ENCODE results near the gene PPARA.
A peak's percentile ranks its signal among the peaks of the same experiment; 100 is the strongest.
"Not testable (repeated sequence)": the region's sequence is repeated elsewhere in the genome, so short reads cannot be mapped to it uniquely, and the experiment has no call there.

The PPARA gene

GRCh38 chr22:46265627-46266026 is 115.3 kb downstream of the PPARA start:
- H3K27ac ChIP-seq (ENCODE audit: low read depth, low read length, severe bottlenecking); H3K9me3 ChIP-seq (ENCODE audit: control insufficient read depth, low read length); H3K36me3 ChIP-seq (ENCODE audit: control insufficient read depth, insufficient read depth, low read length); H3K4me3 ChIP-seq (ENCODE audit: extremely low read depth, insufficient read depth, low read length, poor library complexity, severe bottlenecking); H3K4me1 ChIP-seq (ENCODE audit: control insufficient read depth, insufficient read depth, low read length, poor library complexity, severe bottlenecking): not testable (repeated sequence)
- 83 to 85% methylated on average over 3 to 4 of the region's 4 CpGs for WGBS, 2 experiments (ENCODE audit: insufficient coverage in 2 of 2)

GRCh38 chr22:46267431-46268279 is 117.3 kb downstream of the PPARA start, which contains the start of gene TTC38:
Gene TTC38 (plus strand): TSS chr22:46268008. CDS start chr22:46268040, 32 bp downstream.
- peak within 1 kb of the TSS; percentile 36 for H3K27ac ChIP-seq (ENCODE audit: low read depth, low read length, severe bottlenecking)
- H3K4me3 ChIP-seq (ENCODE audit: extremely low read depth, insufficient read depth, low read length, poor library complexity, severe bottlenecking): peak within 1 kb of the TSS; percentile 76
- H3K4me1 ChIP-seq (ENCODE audit: control insufficient read depth, insufficient read depth, low read length, poor library complexity, severe bottlenecking): no peaks in the 10 kb centered on the region
- peaks cover 6% of the 10 kb centered on the region for H3K36me3 ChIP-seq (ENCODE audit: control insufficient read depth, insufficient read depth, low read length)
- peaks cover 3% of the 10 kb centered on the region for H3K9me3 ChIP-seq (ENCODE audit: control insufficient read depth, low read length)
- 4 to 5% methylated on average over 61 to 63 of the region's 74 CpGs for WGBS, 2 experiments (ENCODE audit: insufficient coverage in 2 of 2)

GRCh38 chr22:46269564-46269963 is 119.2 kb downstream of the PPARA start:
- no peak overlapping the region for H3K4me3 ChIP-seq (ENCODE audit: extremely low read depth, insufficient read depth, low read length, poor library complexity, severe bottlenecking)
- WGBS, 2 experiments (ENCODE audit: insufficient coverage in 2 of 2): 91 to 97% methylated on average over 11 of the region's 11 CpGs

GRCh38 chr22:46272196-46272595 is 121.9 kb downstream of the PPARA start:
- Histone ChIP-seq H3K4me3 (ENCODE audit: extremely low read depth, insufficient read depth, low read length, poor library complexity, severe bottlenecking) (no peak overlapping the region), H3K9me3 (ENCODE audit: control insufficient read depth, low read length) (no peaks in the 10 kb centered on the region), H3K36me3 (ENCODE audit: control insufficient read depth, insufficient read depth, low read length) (peaks cover 49% of the 10 kb centered on the region), H3K4me1 (ENCODE audit: control insufficient read depth, insufficient read depth, low read length, poor library complexity, severe bottlenecking) (no peaks in the 10 kb centered on the region), H3K27ac (ENCODE audit: low read depth, low read length, severe bottlenecking) (no peak overlapping the region)
- 92 to 100% methylated on average over 5 to 6 of the region's 8 CpGs for WGBS, 2 experiments (ENCODE audit: insufficient coverage in 2 of 2)

More at GRCh38 chr22:46269564-46269963, 119.2 kb downstream of the PPARA start:
- no peak overlapping the region for H3K27ac ChIP-seq (ENCODE audit: low read depth, low read length, severe bottlenecking)
- peaks cover 25% of the 10 kb centered on the region for H3K36me3 ChIP-seq (ENCODE audit: control insufficient read depth, insufficient read depth, low read length)
- no peaks in the 10 kb centered on the region for H3K9me3 ChIP-seq (ENCODE audit: control insufficient read depth, low read length)
- H3K4me1 ChIP-seq (ENCODE audit: control insufficient read depth, insufficient read depth, low read length, poor library complexity, severe bottlenecking): no peaks in the 10 kb centered on the region

GRCh38 chr22:46272762-46273431 is 122.6 kb downstream of the PPARA start:
- peaks cover 53% of the 10 kb centered on the region for H3K36me3 ChIP-seq (ENCODE audit: control insufficient read depth, insufficient read depth, low read length)

GRCh38 chr22:46273432-46274148 is 123.3 kb downstream of the PPARA start:
- Histone ChIP-seq H3K4me3 (ENCODE audit: extremely low read depth, insufficient read depth, low read length, poor library complexity, severe bottlenecking) (no peak overlapping the region), H3K9me3 (ENCODE audit: control insufficient read depth, low read length) (no peaks in the 10 kb centered on the region), H3K27ac (ENCODE audit: low read depth, low read length, severe bottlenecking) (no peak overlapping the region), H3K4me1 (ENCODE audit: control insufficient read depth, insufficient read depth, low read length, poor library complexity, severe bottlenecking) (no peaks in the 10 kb centered on the region), H3K36me3 (ENCODE audit: control insufficient read depth, insufficient read depth, low read length) (peaks cover 60% of the 10 kb centered on the region)
- 91 to 99% methylated on average over 9 to 11 of the region's 12 CpGs for WGBS, 2 experiments (ENCODE audit: insufficient coverage in 2 of 2)

More at GRCh38 chr22:46272762-46273431, 122.6 kb downstream of the PPARA start:
- Histone ChIP-seq H3K4me3 (ENCODE audit: extremely low read depth, insufficient read depth, low read length, poor library complexity, severe bottlenecking) (no peak overlapping the region), H3K9me3 (ENCODE audit: control insufficient read depth, low read length) (no peaks in the 10 kb centered on the region), H3K27ac (ENCODE audit: low read depth, low read length, severe bottlenecking) (no peak overlapping the region), H3K4me1 (ENCODE audit: control insufficient read depth, insufficient read depth, low read length, poor library complexity, severe bottlenecking) (no peaks in the 10 kb centered on the region)
- 95 to 99% methylated on average over 11 to 12 of the region's 12 CpGs for WGBS, 2 experiments (ENCODE audit: insufficient coverage in 2 of 2)

GRCh38 chr22:46274381-46274780 is 124.1 kb downstream of the PPARA start:
- peaks cover 67% of the 10 kb centered on the region for H3K36me3 ChIP-seq (ENCODE audit: control insufficient read depth, insufficient read depth, low read length)

GRCh38 chr22:46275455-46276122 is 125.3 kb downstream of the PPARA start:
- no peak overlapping the region for H3K27ac ChIP-seq (ENCODE audit: low read depth, low read length, severe bottlenecking)
- peaks cover 76% of the 10 kb centered on the region for H3K36me3 ChIP-seq (ENCODE audit: control insufficient read depth, insufficient read depth, low read length)
- H3K4me1 ChIP-seq (ENCODE audit: control insufficient read depth, insufficient read depth, low read length, poor library complexity, severe bottlenecking): no peaks in the 10 kb centered on the region
- no peaks in the 10 kb centered on the region for H3K9me3 ChIP-seq (ENCODE audit: control insufficient read depth, low read length)
- 89 to 100% methylated on average over 1 to 3 of the region's 3 CpGs for WGBS, 2 experiments (ENCODE audit: insufficient coverage in 2 of 2)
- H3K4me3 ChIP-seq (ENCODE audit: extremely low read depth, insufficient read depth, low read length, poor library complexity, severe bottlenecking): no peak overlapping the region

More at GRCh38 chr22:46274381-46274780, 124.1 kb downstream of the PPARA start:
- 97 to 99% methylated on average over 7 of the region's 8 CpGs for WGBS, 2 experiments (ENCODE audit: insufficient coverage in 2 of 2)
- no peaks in the 10 kb centered on the region for H3K4me1 ChIP-seq (ENCODE audit: control insufficient read depth, insufficient read depth, low read length, poor library complexity, severe bottlenecking)
- no peaks in the 10 kb centered on the region for H3K9me3 ChIP-seq (ENCODE audit: control insufficient read depth, low read length)
- no peak overlapping the region for H3K27ac ChIP-seq (ENCODE audit: low read depth, low read length, severe bottlenecking)
- no peak overlapping the region for H3K4me3 ChIP-seq (ENCODE audit: extremely low read depth, insufficient read depth, low read length, poor library complexity, severe bottlenecking)

GRCh38 chr22:46276563-46276962 is 126.2 kb downstream of the PPARA start:
- H3K4me3 ChIP-seq (ENCODE audit: extremely low read depth, insufficient read depth, low read length, poor library complexity, severe bottlenecking): no peak overlapping the region
- WGBS, 2 experiments (ENCODE audit: insufficient coverage in 2 of 2): 100% methylated on average over 1 of the region's 7 CpGs; no CpG with 5 or more reads in 1 of the 2 experiments
- H3K36me3 ChIP-seq (ENCODE audit: control insufficient read depth, insufficient read depth, low read length): peaks cover 83% of the 10 kb centered on the region
- H3K27ac ChIP-seq (ENCODE audit: low read depth, low read length, severe bottlenecking): no peak overlapping the region
- H3K9me3 ChIP-seq (ENCODE audit: control insufficient read depth, low read length): no peaks in the 10 kb centered on the region
- no peaks in the 10 kb centered on the region for H3K4me1 ChIP-seq (ENCODE audit: control insufficient read depth, insufficient read depth, low read length, poor library complexity, severe bottlenecking)
